RKO (cell line): ENCODE results near the gene ARHGAP6.

Source experiments
- DNase-seq: peaks from one replicate; pipeline ENCODE4 v3.0.0-alpha.2; 2016; ENCODE audit warnings: low spot score

Gene ARHGAP6

DNA sequence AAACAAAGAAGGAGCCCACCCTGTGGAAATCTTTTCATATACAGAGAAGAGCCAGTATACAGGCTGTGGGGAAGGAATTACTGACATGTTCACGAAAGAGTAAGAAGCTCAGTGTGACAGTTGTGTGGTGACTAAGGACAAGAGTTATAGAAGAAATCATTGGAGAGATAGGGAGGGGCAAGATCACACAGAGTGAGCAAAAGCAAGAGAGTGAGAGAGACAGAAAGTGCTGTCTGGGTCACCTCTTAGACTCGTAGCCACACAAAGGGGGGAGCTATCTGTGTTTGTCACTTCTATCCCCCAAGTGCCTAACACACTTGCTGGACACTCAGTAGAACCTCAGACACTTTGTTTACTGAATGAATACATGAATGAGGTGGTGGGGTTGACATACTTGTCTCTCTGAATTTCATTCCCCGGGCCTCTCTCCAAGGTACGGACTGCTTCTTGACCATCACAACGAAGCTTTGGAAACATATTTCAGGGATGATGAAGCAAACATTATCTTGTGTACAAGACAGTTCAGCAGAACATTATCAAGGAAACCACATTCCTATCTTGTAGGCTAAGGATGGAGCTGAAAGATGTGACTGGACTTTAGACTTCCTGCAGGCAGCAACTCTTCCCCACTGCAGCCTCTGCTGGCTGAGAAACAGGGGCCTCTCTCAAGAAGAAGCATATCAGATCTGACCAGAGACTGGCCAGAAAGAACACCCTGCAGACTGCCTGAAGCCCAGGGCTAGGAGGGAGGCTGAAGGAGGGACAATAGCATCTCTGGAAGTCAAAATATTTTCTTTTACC, 204.3 kb downstream of the ARHGAP6 start:
- no peak for DNase-seq

DNA sequence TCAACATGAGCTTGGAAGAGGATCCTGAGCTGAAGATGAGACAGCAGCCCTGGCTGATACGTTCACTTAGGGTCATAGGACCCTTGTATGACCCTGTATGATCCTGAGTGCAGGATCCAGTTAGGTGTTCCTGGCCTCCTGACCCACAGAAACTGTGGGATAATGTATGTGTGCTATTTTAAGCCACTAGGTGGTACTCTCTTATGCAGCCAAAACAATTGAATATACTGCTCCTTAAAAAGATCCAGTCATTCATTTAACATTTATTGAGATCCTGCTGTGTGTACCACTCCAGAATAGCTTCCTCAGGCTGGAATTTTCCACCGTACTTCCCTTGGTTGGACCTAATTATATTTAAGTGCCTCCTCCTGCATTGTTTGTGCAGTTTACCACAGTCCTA, 205.4 kb downstream of the ARHGAP6 start:
- no peak for DNase-seq

DNA sequence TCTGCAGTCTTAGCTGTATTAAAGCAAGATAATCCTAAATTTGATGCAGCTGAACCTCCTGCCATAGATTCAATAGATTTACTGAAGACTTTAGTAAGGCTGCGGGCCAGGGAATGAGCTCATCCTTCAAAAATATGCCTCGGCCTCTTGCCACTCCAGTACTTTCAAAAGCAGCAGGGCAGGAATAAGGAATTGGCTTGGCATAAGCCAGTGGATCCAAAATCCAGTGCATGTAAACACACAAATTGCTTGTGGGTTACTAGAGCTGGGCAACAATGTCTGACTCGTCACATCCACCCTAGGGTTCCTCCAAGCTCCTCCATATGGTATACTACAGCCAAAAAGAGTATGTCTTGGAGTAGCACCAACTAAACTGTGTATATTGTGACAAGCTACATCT, 207.6 kb downstream of the ARHGAP6 start:
- no peak for DNase-seq

DNA sequence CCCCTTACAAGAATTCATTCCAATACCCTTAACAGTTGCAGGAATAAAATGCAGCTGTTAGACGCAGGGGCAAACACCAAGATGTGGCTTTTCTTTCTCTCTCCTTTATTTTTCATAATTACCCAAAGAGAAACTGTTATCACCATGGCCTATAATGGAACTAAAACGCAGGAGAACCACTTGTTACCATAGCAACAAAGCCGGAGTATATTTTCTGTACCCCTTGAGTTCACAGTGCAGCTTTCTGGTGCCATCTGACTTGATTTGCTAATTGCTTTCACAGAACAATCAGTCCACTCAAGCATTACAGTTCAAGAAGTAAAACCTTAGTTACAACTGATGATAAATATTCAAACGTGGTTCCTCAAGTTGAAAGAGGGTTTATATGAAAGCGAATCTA, 214.6 kb downstream of the ARHGAP6 start:
- DNase-seq = no peak

DNA sequence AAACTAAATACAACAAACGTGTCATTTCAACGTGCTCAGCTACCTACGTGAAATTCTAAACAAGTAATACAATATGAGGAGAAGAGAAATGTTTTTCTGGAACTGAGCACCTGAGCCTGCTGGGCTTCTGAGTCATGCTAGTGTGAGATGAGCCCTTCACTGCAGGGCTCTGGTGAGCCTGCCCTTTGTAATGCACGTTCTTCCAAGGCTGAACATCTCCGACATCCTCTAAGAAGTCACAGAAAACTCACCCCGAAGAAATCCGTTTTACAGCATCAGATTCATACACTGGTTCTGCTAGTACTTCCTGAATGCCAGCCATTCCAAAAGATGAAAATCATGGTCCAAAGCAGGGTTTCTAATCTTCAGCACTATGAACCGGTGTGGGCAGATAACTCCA, 215.4 kb downstream of the ARHGAP6 start:
- DNase-seq = no peak

DNA sequence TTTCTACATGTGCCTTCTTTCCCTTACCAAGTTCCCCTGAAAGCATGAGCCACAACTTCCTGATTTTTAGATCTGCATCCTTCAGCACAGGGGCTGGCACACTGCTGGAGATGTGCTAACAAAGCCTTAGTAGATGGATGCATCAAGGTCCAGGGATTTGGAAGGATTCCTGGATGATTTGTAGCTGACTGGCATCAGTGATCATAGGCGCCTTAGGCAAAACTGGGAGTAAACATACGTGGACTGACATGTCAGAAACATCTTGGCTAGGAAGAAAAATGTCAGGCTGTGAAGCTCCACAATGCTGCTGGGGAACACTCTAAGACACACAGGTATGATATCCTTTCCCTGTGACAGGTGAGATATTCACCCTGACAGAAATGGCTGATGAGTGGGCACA, 216.1 kb downstream of the ARHGAP6 start:
- DNase-seq = no peak

DNA sequence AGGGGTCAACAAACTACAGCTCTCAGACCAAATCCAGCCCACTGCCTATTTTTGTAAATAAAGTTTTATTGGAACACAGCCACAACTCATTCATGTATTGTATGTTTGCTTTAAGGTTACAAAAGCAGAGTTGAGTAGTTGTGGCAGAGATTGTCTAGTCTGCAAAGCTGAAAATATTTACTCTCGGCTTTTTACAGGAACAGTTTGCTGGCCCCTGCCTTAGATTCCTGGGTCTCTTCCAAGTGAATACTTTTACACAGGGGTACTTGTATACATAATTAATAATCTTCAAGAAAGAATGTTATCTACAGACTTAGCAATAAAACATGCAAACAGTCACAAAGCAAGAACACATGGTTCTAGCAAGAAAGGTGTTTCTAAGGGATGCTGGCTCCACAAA, 218.3 kb downstream of the ARHGAP6 start:
- no peak for DNase-seq

DNA sequence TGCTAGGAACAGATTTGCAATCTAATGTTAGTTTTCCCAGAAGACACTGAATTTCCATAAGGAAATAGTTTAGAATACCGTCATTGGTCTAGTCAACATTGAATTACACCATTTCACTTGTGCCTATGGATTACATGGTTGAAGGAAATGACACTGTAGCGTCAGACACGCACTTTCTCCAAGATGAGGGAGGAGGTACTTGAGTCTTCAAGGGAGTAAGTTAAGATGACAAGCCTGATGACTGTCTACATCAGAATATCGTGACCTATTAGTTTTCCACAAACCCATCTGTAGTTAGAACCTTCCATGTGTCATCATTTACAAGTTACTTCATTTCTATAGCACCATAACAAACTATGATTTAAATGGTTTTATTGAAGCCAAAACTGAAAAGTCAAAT, 218.8 kb downstream of the ARHGAP6 start:
- no peak for DNase-seq

DNA sequence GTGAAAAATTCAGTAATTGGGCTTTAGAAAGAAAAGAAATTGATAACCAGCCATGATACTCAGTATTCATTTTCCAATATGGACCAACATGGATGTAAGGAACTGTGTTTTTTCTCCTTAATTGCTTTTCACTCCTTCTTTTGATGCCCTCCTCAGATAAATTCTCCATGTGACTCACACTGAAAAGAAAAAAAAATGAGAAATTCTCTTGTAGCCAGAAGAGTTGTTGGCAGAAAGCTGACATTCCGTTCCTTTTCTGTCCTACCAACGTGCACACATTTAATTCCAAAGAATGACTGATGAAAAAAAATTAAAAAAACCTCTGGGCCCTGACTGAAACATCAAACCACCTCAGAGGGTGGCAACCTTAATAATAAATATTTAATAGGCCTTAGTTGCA, 219.4 kb downstream of the ARHGAP6 start:
- DNase-seq = no peak

DNA sequence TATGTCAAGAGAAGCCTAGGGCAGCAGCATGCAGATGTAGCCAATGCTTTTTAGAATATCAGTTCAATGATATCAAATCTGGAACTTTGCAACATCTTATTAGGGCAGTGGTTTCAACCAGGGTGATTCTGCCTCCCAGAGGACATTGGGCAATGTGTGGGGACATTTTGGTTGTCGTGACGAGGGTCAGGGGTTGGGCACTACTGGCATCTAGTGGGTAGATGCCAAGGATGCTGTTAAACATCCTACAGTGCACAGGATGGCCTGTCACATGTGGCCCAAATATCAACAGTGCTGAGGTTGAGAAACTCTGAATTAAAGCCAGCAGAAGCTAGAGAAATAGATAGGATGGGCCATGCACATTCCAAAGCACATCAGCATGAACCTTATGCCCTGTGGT, 220.2 kb downstream of the ARHGAP6 start:
- no peak for DNase-seq

DNA sequence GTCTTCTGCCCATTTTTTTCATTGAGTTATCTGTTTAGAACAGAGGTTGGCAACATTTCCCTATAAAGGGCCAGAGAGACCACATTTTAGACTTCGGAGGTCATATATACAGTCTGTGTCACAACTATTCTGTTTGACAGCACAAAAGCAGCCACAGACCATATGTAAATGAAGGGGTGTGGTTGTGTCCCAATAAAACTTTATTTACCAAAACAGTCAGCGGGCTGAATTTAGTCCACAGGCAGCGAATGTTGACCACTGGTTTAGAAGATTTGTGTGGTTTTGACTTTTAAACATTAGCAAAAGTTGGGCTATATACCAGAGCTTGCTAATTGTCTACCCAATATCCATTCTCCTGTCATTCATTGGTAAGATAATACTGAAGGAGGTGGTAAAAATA, 221.7 kb downstream of the ARHGAP6 start:
- DNase-seq = no peak

DNA sequence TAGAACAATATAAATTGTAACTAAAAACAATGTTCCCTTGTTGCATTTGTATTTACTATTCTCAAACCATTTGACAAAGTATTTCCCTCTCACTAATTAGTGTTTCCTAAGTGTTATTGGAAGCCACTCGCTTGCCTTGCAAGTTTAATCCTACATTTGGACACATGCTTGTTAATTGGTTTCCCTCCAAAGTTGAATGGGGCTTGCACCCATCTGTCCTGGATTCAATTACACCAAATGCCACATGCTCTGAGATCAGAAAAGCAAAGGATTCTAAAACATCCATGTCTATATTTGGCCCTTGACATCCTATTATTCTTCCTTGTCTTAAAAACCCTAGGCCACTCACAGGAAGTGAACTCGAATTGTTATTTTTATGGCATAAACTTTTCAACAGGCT, 225.9 kb downstream of the ARHGAP6 start:
- no peak for DNase-seq

DNA sequence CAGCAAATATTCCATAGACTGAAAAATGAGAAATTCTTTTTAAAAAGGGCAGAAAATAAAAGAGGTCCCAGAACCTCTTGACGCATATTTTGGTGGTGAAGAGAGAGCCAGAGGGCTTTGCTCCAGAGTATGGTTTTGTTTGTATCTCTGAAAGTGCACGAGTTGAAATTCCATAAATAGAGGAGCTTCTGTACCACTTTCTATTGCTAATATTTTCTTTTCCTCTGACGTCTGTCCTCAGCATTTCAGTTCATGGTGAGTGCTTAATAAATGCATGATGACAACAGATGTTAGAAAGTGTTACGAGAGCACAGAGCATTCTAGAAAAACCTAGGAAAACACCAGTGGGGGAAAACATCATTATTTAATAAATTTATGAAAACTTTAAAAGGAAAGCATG, 227.0 kb downstream of the ARHGAP6 start:
- no peak for DNase-seq

DNA sequence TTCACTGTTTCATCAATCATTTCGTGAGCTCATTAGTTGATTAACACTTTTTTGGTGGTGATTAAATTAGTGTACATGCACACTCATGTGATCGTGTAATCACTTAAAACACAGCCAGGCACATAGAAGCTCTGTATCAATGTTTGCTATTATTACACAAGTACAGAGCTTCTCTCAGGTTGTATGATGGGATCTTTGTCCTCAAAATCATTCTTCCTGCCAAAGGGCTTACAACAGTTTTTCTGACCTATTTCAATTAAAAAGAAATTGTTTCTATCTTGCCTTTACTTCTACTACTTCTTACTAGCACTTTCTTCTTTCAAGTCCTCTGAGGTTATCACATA, 227.4 kb downstream of the ARHGAP6 start:
- no peak for DNase-seq

DNA sequence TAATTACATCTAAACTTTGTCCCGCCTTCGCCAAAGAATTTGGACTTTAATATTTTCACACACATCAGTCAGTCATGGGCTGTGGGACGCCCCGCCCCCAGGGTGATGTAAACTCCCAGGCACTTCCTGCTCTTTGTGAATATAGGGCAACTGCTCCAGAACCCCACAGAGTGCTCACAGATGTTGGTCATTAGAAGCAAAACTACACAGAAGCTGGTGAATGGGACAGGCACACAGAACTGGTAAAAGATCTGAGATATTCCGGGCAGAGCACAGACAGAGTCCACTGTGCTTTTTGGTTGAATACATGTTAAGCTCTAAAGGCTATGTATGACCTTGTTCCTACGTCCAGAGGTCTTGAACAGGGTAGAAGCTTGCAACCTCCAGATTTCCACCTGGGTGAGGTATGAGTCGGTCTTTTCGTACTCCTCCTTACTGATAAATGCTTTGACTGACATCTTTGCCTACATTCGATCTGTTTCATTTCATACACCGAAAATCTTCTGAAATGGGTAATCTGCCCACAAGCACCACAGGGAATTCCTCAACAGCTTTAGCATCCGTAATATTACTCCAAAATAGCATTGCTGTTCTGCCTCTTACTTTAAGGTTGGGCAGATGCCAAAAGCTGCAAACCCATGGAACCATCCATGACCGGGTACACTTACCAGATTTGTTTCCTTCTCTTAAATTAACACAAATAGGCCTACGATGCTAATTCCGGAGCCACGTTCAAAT, 227.9 kb downstream of the ARHGAP6 start:
- peak; percentile 15 for DNase-seq

DNA sequence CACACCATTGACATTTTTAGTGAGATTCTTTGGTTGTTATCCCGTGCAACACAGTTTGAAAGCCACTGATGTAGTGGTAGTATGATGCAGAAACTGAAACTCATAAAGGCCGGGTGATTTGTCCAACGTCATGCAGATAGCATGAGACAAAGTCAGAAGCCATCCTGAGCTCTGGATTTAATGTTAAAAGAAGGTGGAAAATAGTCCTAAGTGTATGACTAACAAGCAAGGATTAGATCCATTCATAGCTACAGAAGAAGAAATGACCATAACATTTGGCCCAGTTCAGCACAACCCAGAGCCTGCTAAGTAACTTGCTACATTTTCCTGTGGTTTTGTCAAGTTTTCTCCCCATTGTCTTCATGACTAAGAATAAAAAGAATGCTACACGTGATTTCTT, 230.2 kb downstream of the ARHGAP6 start:
- DNase-seq = no peak

DNA sequence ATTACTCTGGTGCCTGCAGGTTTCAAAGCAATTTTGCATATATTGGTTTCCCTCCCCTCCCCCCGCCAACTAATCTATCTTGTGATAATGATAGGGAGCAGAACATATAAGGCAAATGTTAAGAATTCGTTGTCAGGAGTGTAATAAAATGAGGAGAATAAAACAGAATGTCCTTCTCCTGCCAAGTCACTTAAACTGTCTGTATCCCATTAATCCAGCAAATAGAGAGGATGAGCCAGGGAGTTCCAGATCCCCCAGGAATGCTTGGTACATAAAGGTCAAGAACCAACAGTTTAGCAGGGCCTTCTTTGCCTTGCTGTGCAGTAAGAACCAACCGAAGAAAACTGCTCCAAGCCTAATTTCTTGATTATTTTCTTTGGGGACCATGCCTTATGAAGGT, 231.1 kb downstream of the ARHGAP6 start:
- no peak for DNase-seq

DNA sequence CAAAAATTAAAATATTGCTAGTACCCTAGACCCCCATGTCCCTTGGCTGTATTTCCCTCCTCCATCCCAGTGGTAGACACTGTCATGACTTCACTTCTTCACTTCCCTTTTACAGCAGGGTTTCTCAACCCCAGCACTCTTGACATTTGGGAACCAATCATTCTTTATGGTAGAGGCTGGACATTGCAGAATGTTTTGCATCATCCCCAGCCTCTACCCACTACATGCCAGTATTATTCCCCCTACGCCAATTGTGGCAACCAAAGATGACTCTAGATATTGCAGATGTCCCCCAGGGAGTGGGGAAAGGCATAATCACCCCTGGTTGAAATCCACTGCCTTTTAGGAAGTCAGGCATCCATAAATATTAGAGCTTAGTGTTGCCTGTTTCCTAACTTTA, 233.9 kb downstream of the ARHGAP6 start:
- DNase-seq = no peak

DNA sequence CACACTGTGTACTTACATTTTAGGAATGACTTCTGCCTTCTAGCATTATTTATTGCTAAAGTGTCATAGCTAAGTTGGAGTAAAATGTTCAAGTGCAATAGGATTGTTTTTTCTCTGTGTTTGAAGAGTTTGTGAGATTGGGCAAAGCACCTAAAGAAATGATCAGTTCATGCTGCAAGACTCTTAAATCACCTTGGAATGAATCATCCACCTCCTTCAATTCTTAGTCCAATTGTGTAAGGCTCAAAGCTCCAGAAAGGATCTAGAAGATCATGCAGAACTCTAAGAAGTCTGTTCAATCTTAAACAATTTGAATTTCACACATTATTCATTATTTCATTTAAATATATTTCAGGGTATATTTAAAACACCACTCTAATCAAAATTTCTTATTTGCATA, 235.4 kb downstream of the ARHGAP6 start:
- no peak for DNase-seq

DNA sequence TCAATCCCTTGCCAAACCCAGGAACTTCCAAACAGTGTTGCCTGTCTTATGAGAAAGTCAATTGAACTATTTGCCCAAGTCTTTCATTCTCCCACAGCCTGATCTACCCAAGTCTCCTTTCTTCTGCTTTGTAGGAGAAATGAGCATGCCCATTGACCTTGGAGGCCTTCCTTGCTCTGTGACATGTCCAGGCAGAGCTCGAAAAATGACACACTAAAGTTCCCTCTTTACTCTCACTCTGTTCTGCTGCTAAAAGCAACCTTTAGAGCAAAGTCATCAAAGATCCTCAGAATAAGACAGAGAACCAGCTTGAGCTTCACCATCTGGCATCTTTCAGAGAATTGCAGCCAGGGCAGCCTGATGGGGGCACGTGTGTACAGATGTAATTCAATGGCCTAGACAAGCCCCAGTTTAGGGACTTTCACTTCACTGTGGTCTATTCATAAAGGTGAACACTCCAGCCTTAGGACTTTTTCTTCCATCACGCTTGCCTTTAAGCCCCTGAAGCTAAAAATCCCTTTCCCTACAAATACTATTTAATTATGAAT, 236.1 kb downstream of the ARHGAP6 start:
- no peak for DNase-seq

DNA sequence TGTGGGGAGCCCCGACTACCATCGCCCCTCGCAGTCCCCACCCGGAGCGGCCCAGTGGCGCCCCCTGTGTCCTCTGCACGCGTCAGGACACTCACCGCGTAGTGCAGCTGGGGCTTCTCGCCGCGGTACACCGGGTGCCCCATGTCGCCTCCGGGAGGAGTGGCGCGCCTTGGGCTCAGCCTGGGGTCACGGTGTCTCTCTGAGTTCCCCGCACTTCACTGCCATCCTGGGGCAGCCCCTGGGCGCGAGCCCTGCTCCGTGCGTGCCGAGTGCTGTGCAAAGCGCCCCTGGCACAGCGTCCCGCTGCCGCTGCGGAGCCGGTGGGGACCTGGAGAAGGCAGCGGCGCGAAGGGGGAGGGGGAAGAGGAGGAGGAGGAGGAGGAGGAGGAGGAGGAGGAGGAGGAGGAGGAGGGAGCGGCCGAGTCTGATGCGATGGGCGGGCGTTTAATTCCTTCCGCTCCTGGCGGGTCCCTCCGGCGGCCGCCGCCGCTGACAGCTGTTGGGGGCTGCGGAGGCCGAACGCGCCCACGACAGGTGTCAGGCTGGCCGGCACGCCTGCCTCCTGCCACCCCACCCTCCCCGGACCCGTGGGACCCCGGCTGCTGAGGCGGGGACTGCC, 238.2 kb downstream of the ARHGAP6 start:
- no peak for DNase-seq

DNA sequence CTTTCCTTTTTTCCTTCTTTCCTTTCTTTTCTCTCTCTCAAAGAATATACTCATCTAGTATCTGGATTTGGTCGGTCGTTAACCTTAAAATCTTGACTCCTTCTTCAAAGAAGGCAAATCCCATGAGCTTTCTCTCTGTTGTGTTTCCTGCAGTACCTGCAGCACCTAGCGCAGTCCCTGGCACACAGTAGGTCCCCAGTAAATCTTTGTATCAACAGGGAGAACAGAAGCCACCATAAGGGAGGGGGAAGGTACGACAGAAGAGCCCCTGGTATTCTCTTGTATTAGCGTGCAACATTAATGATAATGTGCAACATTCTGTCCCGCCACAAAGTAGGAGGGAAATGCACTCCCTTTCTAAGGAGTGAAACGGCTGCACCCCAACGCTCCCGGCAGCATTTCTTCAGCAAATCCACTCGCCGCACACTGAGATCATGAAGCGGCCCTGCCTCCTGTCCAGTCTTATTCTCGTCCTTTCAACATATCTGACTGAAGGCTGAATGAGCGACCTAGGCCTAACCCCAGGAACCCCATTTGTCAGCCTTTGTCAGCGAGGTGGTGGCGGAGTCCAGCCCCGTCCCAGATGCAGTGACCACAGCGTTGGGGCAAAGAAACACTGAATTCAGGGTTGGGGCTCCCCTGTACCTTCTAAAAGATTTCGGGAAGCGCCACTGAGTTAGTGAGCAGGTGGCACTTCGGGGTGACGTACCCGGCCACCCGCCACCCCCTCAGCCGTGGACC, 238.8 kb downstream of the ARHGAP6 start:
- DNase-seq = no peak
